Stimulated activated naive CD4-positive, alpha-beta T cell treated with Interleukin-2 at 50 U/mL for 16 hours (primary cell): ENCODE measurements around the gene C1QTNF12.

Experiments used
- DNase-seq: peaks from one replicate; lab custom pipeline; 2025; lab: John Stamatoyannopoulos, UW

C1QTNF12 gene

GRCh38 chr1:1246577-1247340 is at the start of gene C1QTNF12:
Gene C1QTNF12 (minus strand): TSS chr1:1246722. CDS start chr1:1246690, 32 bp downstream.
- no peak for DNase-seq

- DNase-seq: no peak
Measured at GRCh38 chr1:1295154-1295923, 48.8 kb upstream of the C1QTNF12 start.

- no peak for DNase-seq
Measured at GRCh38 chr1:1294250-1294890, 47.8 kb upstream of the C1QTNF12 start.

- no peak for DNase-seq
Measured at GRCh38 chr1:1293263-1294249, 47.0 kb upstream of the C1QTNF12 start.

GRCh38 chr1:1292851-1293250 is 46.3 kb upstream of the C1QTNF12 start:
- DNase-seq: no peak

- no peak for DNase-seq
Measured at GRCh38 chr1:1292442-1292779, 45.9 kb upstream of the C1QTNF12 start.

- DNase-seq: peak; percentile 61
Measured at GRCh38 chr1:1291548-1292441, 45.3 kb upstream of the C1QTNF12 start.

GRCh38 chr1:1291023-1291528 is 44.6 kb upstream of the C1QTNF12 start:
- no peak for DNase-seq

- peak; percentile 52 for DNase-seq
Measured at GRCh38 chr1:1290238-1290731, 43.8 kb upstream of the C1QTNF12 start.

GRCh38 chr1:1287288-1288110 is 41.0 kb upstream of the C1QTNF12 start:
- no peak for DNase-seq

- DNase-seq: no peak
Measured at GRCh38 chr1:1286313-1287261, 40.1 kb upstream of the C1QTNF12 start.

- no peak for DNase-seq
Measured at GRCh38 chr1:1285611-1286311, 39.2 kb upstream of the C1QTNF12 start.

GRCh38 chr1:1285102-1285571 is 38.6 kb upstream of the C1QTNF12 start:
- DNase-seq: no peak

GRCh38 chr1:1284221-1285101 is 37.9 kb upstream of the C1QTNF12 start:
- DNase-seq: no peak

- no peak for DNase-seq
Measured at GRCh38 chr1:1283821-1284220, 37.3 kb upstream of the C1QTNF12 start.

- DNase-seq: no peak
Measured at GRCh38 chr1:1282998-1283397, 36.5 kb upstream of the C1QTNF12 start.
